HCT116 (cell line): Measurements from ENCODE around the gene INPP5D. TPM values are rescaled to one million over a fixed set of nuclear protein-coding genes. Genes with fewer than 3 reads are reported as not detected.

Experiments used
- ATAC-seq: fragments of 200-7000 bp; cut with Tn5 transposase; 2 replicates; pipeline ENCODE4 v1.9.1; 2020; ENCODE audit warnings: mild to moderate bottlenecking, moderate library complexity
- BruUV-seq: library from RNA; stranded (reverse); fragments of 400-500 nt; replicated peaks from 2 replicates; lab custom pipeline; 2021; lab: Mats Ljungman, UMichigan
- CTCF ChIA-PET: fragments of 300-600 bp; sonication (Branson Sonifier 250); formaldehyde crosslinking; loops from one replicate; lab custom pipeline; 2021; ENCODE audit warnings: antibody characterized with exemption; lab: Charles Lee
- POLR2A ChIA-PET: fragments of 300-600, 350-600 bp; sonication (Branson Sonifier 250); formaldehyde crosslinking; loops from one replicate; lab custom pipeline; 2021; ENCODE audit warnings: antibody characterized with exemption; lab: Charles Lee
- RAD21 ChIA-PET, 2 experiments: fragments of 300-600 bp; sonication (Branson Sonifier 250); formaldehyde crosslinking; loops; one replicate each; lab custom pipeline; 2023; ENCODE audit warnings: low total read pairs in 2 of 2; ENCODE audit not compliant: uncharacterized antibody in 2 of 2, unreplicated experiment in 2 of 2, low non-redundant PET in 1 of 2; lab: Charles Lee
- DNase-seq: peaks from one replicate; pipeline ENCODE4 v3.0.0-alpha.2; 2010; ENCODE audit warnings: low read depth, low spot score
- H2AFZ ChIP-seq: fragments of 200-600 bp; shearing (Covaris generic), sonication (generic); 2 replicates; pipeline ENCODE4 v1.6.1; 2017; ENCODE audit warnings: low read depth, mixed run types, mixed read lengths, antibody characterized with exemption, low read length; ENCODE audit not compliant: poor library complexity, severe bottlenecking
- H3K27ac ChIP-seq: 2 replicates; pipeline ENCODE4 v1.5.1; 2012; ENCODE audit warnings: low read depth, low read length
- H3K27me3 ChIP-seq: fragments of 200-600 bp; sonication (generic); 2 replicates; pipeline ENCODE4 v1.6.1; 2016; ENCODE audit warnings: mixed run types, low read length, mixed read lengths; ENCODE audit not compliant: insufficient read depth
- H3K36me3 ChIP-seq, 2 experiments: fragments of 200-500 bp in 1 of 2; fragments of 200-600 bp in 1 of 2; sonication (Bioruptor generic) in 1 of 2; sonication (generic) in 1 of 2; 2 replicates each; pipeline versions ENCODE4 v1.5.1 to v1.6.1; 2014 to 2016; ENCODE audit warnings: low read length in 2 of 2, inconsistent platforms in 1 of 2, mixed read lengths in 1 of 2, mixed run types in 1 of 2; ENCODE audit not compliant: insufficient read depth in 2 of 2, control insufficient read depth in 1 of 2
- H3K4me1 ChIP-seq, 2 experiments: fragments of 200-600 bp in 1 of 2; sonication (generic) in 1 of 2; 2 replicates each; pipeline versions ENCODE4 v1.5.1 to v1.6.1; 2012 to 2017; ENCODE audit warnings: low read length in 2 of 2, inconsistent platforms in 1 of 2, mild to moderate bottlenecking in 1 of 2, mixed read lengths in 1 of 2, mixed run types in 1 of 2, moderate library complexity in 1 of 2; ENCODE audit not compliant: insufficient read depth in 2 of 2, control insufficient read depth in 1 of 2
- H3K4me2 ChIP-seq: fragments of 200-600 bp; sonication (generic); 2 replicates; pipeline ENCODE4 v1.6.1; 2017; ENCODE audit warnings: mixed run types, low read length, mixed read lengths
- H3K4me3 ChIP-seq, 2 experiments: fragments of 200-600 bp in 1 of 2; sonication (generic) in 1 of 2; replicated peaks in 1 of 2; 2 replicates each; pipeline ENCODE4 v1.5.1; 2011 to 2016; ENCODE audit warnings: low read length in 2 of 2, control low read depth in 1 of 2, low read depth in 1 of 2, mild to moderate bottlenecking in 1 of 2, mixed read lengths in 1 of 2, mixed run types in 1 of 2
- H3K79me2 ChIP-seq: fragments of 200-600 bp; sonication (generic); 2 replicates; pipeline ENCODE4 v1.6.1; 2017; ENCODE audit warnings: mild to moderate bottlenecking, mixed run types, low read length, moderate library complexity, mixed read lengths; ENCODE audit not compliant: insufficient read depth
- H3K9ac ChIP-seq: fragments of 200-600 bp; sonication (generic); 2 replicates; pipeline ENCODE4 v1.6.1; 2016; ENCODE audit warnings: low read length, mixed read lengths
- H3K9me2 ChIP-seq: fragments of 200-600 bp; sonication (generic), shearing (Covaris generic); 2 replicates; pipeline ENCODE4 v1.6.1; 2017; ENCODE audit warnings: mixed run types, mild to moderate bottlenecking, moderate library complexity; ENCODE audit not compliant: insufficient read depth
- H3K9me3 ChIP-seq, 2 experiments: fragments of 200-500 bp in 1 of 2; fragments of 200-600 bp in 1 of 2; sonication (Bioruptor generic) in 1 of 2; sonication (generic) in 1 of 2; 2 replicates each; pipeline ENCODE4 v1.6.1; 2014 to 2017; ENCODE audit warnings: low read length in 2 of 2, mixed read lengths in 2 of 2, inconsistent platforms in 1 of 2, low read depth in 1 of 2, mild to moderate bottlenecking in 1 of 2, mixed run types in 1 of 2, moderate library complexity in 1 of 2; ENCODE audit not compliant: control insufficient read depth in 1 of 2, insufficient read depth in 1 of 2
- H4K20me1 ChIP-seq: fragments of 200-600 bp; sonication (generic), shearing (Covaris generic); 2 replicates; pipeline ENCODE4 v1.6.1; 2017; ENCODE audit warnings: mixed run types, mild to moderate bottlenecking, moderate library complexity; ENCODE audit not compliant: insufficient read depth
- ATF3 ChIP-seq: IDR thresholded peaks from 2 replicates; pipeline ENCODE4 v1.6.1; 2012
- CBX3 ChIP-seq: IDR thresholded peaks from 2 replicates; pipeline ENCODE4 v1.6.1; 2012; ENCODE audit warnings: low read depth
- CEBPB ChIP-seq: IDR thresholded peaks from 2 replicates; pipeline ENCODE4 v1.6.1; 2012; ENCODE audit warnings: low read depth
- CTCF ChIP-seq, 3 experiments: fragments of 200-600 bp in 1 of 3; sonication (generic) in 1 of 3; IDR thresholded peaks in 2 of 3; conservative IDR thresholded peaks in 1 of 3; 2 replicates each; pipeline ENCODE4 v1.5.1; 2012 to 2017; ENCODE audit warnings: low read depth in 2 of 3, low read length in 2 of 3, antibody characterized with exemption in 1 of 3, borderline replicate concordance in 1 of 3, control low read depth in 1 of 3, mild to moderate bottlenecking in 1 of 3, mixed read lengths in 1 of 3, mixed run types in 1 of 3, moderate library complexity in 1 of 3; ENCODE audit not compliant: insufficient read depth in 1 of 3
- EGR1 ChIP-seq: IDR thresholded peaks from 2 replicates; pipeline ENCODE4 v1.6.1; 2012; ENCODE audit warnings: low read depth
- EZH2 ChIP-seq: fragments of 200-600 bp; sonication (generic); IDR thresholded peaks from 2 replicates; pipeline ENCODE4 v1.6.1; 2017; ENCODE audit warnings: antibody characterized with exemption, mixed run types
- EZH2phosphoT487 ChIP-seq: fragments of 200-600 bp; IDR thresholded peaks from 2 replicates; pipeline ENCODE4 v1.6.1; 2018; ENCODE audit warnings: antibody characterized with exemption, borderline replicate concordance
- FOSL1 ChIP-seq: IDR thresholded peaks from 2 replicates; pipeline ENCODE4 v1.6.1; 2012; ENCODE audit warnings: low read depth
- JUND ChIP-seq: IDR thresholded peaks from 2 replicates; pipeline ENCODE4 v1.6.1; 2012
- MAX ChIP-seq: IDR thresholded peaks from 2 replicates; pipeline ENCODE4 v1.6.1; 2012
- POLR2AphosphoS5 ChIP-seq: IDR thresholded peaks from 2 replicates; pipeline ENCODE4 v1.6.1; 2011; ENCODE audit warnings: mild to moderate bottlenecking, low read depth, low read length, moderate library complexity
- SIN3A ChIP-seq: IDR thresholded peaks from 2 replicates; pipeline ENCODE4 v1.6.1; 2012; ENCODE audit warnings: low read depth
- SRF ChIP-seq: IDR thresholded peaks from 2 replicates; pipeline ENCODE4 v1.6.1; 2012; ENCODE audit warnings: low read depth
- YY1 ChIP-seq: IDR thresholded peaks from 2 replicates; pipeline ENCODE4 v1.6.1; 2011; ENCODE audit warnings: low read length, low read depth, moderate library complexity, mild to moderate bottlenecking; ENCODE audit not compliant: insufficient replicate concordance; ENCODE audit errors: extremely low read depth
- ZFX ChIP-seq: fragments of 450-650 bp; IDR thresholded peaks from 2 replicates; pipeline ENCODE4 v1.6.1; 2017
- intact Hi-C: fragments of 100-400 bp; cut with micrococcal nuclease; formaldehyde crosslinking; loops from 2 replicates; pipeline ENCODE4 v1.10.0; 2022
- total RNA-seq: library from RNA; stranded (reverse); gene quantifications from one replicate; pipeline ENCODE4 v1.2.1, GENCODE V29; 2021; ENCODE audit not compliant: unreplicated experiment
- TF ChIP-seq, protein P1 (sequence below): IDR thresholded peaks from 2 replicates; pipeline ENCODE4 v1.6.1; 2012; ENCODE audit warnings: low read depth

Gene INPP5D
- total RNA-seq, 1 experiment from 2014 or later: 1.8 TPM

DNA sequence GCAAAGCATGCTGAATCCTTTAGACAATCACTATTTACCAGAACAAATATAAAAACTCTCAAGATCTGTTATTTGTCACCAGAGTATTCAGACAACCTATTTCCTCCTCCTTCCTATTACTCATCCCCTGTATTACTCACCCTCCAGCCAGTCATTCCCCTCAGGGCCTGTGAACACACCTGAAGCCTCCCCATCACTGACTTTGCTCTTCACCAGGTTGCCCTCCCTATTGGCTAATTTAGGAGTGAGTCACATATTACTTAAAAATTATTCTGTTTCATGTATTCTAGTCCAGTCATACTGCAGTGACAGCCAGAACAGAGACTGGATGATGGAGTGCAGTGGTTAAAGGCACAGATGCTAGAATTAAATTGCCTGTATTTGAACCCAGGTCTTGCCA is 187.6 kb downstream of the INPP5D start (continued):
- no peak; the same call in 1 of the 2 replicates for TF ChIP-seq ATF3
- TF ChIP-seq, all 23 proteins: peak for 11

DNA sequence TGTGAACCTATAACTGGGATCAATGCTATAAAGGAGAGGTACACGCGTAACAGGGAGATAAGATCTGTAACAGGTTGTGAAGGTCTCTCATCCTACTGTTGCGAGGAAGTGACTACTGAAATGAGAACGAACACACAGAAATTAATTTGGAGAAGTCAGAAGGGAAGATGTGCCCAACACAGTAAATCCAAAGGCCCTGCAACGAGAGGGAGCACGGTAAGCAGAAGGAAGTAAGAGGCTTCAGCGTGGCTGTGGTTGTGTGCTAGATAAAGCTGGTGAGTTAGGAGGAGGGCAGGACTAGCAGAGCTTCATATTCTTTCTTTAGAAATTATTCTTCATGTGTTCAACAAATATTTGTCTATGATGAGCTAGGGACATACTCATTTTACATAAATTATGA is 188.9 kb downstream of the INPP5D start:
- Histone ChIP-seq H3K4me2 (no peak overlapping the region), H3K4me3 (no peak overlapping the region), H3K4me1 (peaks cover 31 to 67% of the 10 kb centered on the region in 2 experiments), H3K79me2 (peaks cover 25% of the 10 kb centered on the region), H3K9me2 (no peaks in the 10 kb centered on the region), H2AFZ (no peak overlapping the region), H3K27ac (no peak overlapping the region), H3K36me3 (no peaks in the 10 kb centered on the region; a peak in 1 of 4 replicates), H3K9me3 (no peaks in the 10 kb centered on the region), H3K9ac (no peak overlapping the region), H4K20me1 (peaks cover 3% of the 10 kb centered on the region; the same call in 1 of the 2 replicates), H3K27me3 (no peaks in the 10 kb centered on the region)
- ChIA-PET RAD21 (no interaction called here), POLR2A (no interaction called here), CTCF (no interaction called here)
- TF ChIP-seq YY1 (no peak), FOSL1 (no peak), SIN3A (no peak), CEBPB (no peak), SRF (no peak), EGR1 (no peak), CBX3 (no peak), EZH2 (no peak), CTCF (IDR thresholded peaks at IDR 0.05 in 2 of 3, conservative IDR thresholded peaks at IDR 0.05 in 1 of 3; ENCODE audit: borderline replicate concordance in 1 of 3, insufficient read depth in 1 of 3, low read depth in 2 of 3, low read length in 2 of 3) (no peak), ZFX (no peak), JUND (no peak), POLR2AphosphoS5 (no peak), EZH2phosphoT487 (no peak), MAX (no peak)
- TF ChIP-seq, protein P1, sequence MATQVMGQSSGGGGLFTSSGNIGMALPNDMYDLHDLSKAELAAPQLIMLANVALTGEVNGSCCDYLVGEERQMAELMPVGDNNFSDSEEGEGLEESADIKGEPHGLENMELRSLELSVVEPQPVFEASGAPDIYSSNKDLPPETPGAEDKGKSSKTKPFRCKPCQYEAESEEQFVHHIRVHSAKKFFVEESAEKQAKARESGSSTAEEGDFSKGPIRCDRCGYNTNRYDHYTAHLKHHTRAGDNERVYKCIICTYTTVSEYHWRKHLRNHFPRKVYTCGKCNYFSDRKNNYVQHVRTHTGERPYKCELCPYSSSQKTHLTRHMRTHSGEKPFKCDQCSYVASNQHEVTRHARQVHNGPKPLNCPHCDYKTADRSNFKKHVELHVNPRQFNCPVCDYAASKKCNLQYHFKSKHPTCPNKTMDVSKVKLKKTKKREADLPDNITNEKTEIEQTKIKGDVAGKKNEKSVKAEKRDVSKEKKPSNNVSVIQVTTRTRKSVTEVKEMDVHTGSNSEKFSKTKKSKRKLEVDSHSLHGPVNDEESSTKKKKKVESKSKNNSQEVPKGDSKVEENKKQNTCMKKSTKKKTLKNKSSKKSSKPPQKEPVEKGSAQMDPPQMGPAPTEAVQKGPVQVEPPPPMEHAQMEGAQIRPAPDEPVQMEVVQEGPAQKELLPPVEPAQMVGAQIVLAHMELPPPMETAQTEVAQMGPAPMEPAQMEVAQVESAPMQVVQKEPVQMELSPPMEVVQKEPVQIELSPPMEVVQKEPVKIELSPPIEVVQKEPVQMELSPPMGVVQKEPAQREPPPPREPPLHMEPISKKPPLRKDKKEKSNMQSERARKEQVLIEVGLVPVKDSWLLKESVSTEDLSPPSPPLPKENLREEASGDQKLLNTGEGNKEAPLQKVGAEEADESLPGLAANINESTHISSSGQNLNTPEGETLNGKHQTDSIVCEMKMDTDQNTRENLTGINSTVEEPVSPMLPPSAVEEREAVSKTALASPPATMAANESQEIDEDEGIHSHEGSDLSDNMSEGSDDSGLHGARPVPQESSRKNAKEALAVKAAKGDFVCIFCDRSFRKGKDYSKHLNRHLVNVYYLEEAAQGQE: no peak
- intact Hi-C loops: no loop called here
- ATAC-seq (no peak), DNase-seq (no peak)
- BruUV-seq: no TSS peak
